DND-41 (cell line): Measurements from ENCODE around the gene RUVBL1.

ENCODE experiments used
- ATAC-seq: fragments of 200-7000 bp; cut with Tn5 transposase; 3 replicates; pipeline ENCODE4 v1.9.1; 2021; ENCODE audit warnings: low read depth; ENCODE audit not compliant: insufficient read depth
- DNase-seq: peaks from one replicate; pipeline ENCODE4 v3.0.0-alpha.2; 2020
- H2AFZ ChIP-seq: 2 replicates; pipeline ENCODE4 v1.6.0; 2012; ENCODE audit warnings: low read depth, low read length
- H3K27ac ChIP-seq: 2 replicates; pipeline ENCODE4 v1.5.1; 2012; ENCODE audit warnings: low read length, inconsistent platforms
- H3K27me3 ChIP-seq: fragments of 200-600 bp; sonication (generic); 2 replicates; pipeline ENCODE4 v1.6.0; 2012; ENCODE audit warnings: low read length, mild to moderate bottlenecking, inconsistent platforms; ENCODE audit not compliant: insufficient read depth, poor library complexity
- H3K36me3 ChIP-seq: 2 replicates; pipeline ENCODE4 v1.5.1; 2012; ENCODE audit warnings: low read length, inconsistent platforms; ENCODE audit not compliant: insufficient read depth
- H3K4me1 ChIP-seq: 2 replicates; pipeline ENCODE4 v1.5.1; 2012; ENCODE audit warnings: mild to moderate bottlenecking, low read length; ENCODE audit not compliant: insufficient read depth
- H3K4me2 ChIP-seq: 2 replicates; pipeline ENCODE4 v1.6.0; 2012; ENCODE audit warnings: mild to moderate bottlenecking, moderate library complexity, low read length, inconsistent platforms; ENCODE audit not compliant: insufficient read depth
- H3K4me3 ChIP-seq, 2 experiments: fragments of 200-600 bp in 1 of 2; shearing (Covaris generic) in 1 of 2; 2 replicates each; pipeline ENCODE4 v1.5.1; 2012 to 2016; ENCODE audit warnings: inconsistent platforms in 2 of 2, low read length in 2 of 2, mild to moderate bottlenecking in 2 of 2, low read depth in 1 of 2, moderate library complexity in 1 of 2
- H3K79me2 ChIP-seq: 2 replicates; pipeline ENCODE4 v1.6.0; 2012; ENCODE audit warnings: low read length, inconsistent platforms; ENCODE audit not compliant: insufficient read depth
- H3K9ac ChIP-seq: 2 replicates; pipeline ENCODE4 v1.6.0; 2012; ENCODE audit warnings: low read depth, mild to moderate bottlenecking, inconsistent platforms, low read length, moderate library complexity
- H3K9me3 ChIP-seq: 2 replicates; pipeline ENCODE4 v1.5.1; 2012; ENCODE audit warnings: low read length, moderate library complexity, mild to moderate bottlenecking, inconsistent platforms; ENCODE audit not compliant: insufficient read depth, severe bottlenecking
- H4K20me1 ChIP-seq: 2 replicates; pipeline ENCODE4 v1.6.0; 2012; ENCODE audit warnings: low read length; ENCODE audit not compliant: insufficient read depth
- CTCF ChIP-seq: IDR thresholded peaks from 2 replicates; pipeline ENCODE4 v1.5.1; 2012; ENCODE audit warnings: borderline replicate concordance, low read length, moderate library complexity, mild to moderate bottlenecking; ENCODE audit not compliant: poor library complexity, severe bottlenecking; ENCODE audit errors: extremely low read depth
- EZH2 ChIP-seq: IDR thresholded peaks from 3 replicates; pipeline ENCODE4 v1.6.1; 2012; ENCODE audit warnings: borderline replicate concordance, low read depth, mild to moderate bottlenecking, moderate library complexity, low read length, inconsistent platforms; ENCODE audit not compliant: severe bottlenecking

RUVBL1 gene

DNA sequence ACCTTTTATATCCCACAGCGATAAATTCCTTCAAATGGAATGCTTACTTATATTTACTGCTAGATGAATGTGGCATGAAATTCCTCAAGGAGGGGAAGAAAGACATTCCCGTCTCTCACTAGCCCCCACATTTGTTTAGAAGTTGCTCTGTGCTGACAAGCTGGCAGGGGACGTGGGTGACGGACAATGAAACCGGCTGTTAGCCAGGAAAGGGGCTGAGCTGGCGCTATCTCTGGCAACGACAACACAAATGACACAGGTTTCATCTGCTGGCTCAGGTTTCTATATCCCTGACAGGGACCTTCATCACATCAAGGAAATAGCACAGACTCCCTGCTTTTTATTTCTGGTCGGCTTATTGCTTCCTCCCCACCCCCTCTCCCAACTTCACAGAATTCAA is 15.8 kb downstream of the RUVBL1 start:
- no peak overlapping the region for H2AFZ ChIP-seq
- no peak overlapping the region for H3K4me2 ChIP-seq
- DNase-seq = no peak
- no peak overlapping the region for H3K27ac ChIP-seq
- H3K36me3 ChIP-seq = peaks cover 91% of the 10 kb centered on the region
- no peaks in the 10 kb centered on the region for H3K4me1 ChIP-seq
- no peaks in the 10 kb centered on the region for H3K9me3 ChIP-seq
- no peak for TF ChIP-seq CTCF
- TF ChIP-seq EZH2 = no peak
- no peak for ATAC-seq
- no peak overlapping the region for H3K9ac ChIP-seq
- peaks cover 57% of the 10 kb centered on the region for H3K79me2 ChIP-seq
- no peak overlapping the region for H3K4me3 ChIP-seq
- peaks cover 33% of the 10 kb centered on the region for H4K20me1 ChIP-seq
- no peaks in the 10 kb centered on the region for H3K27me3 ChIP-seq

- no peak overlapping the region for H3K4me2 ChIP-seq
- H3K36me3 ChIP-seq = peaks cover 96% of the 10 kb centered on the region
- TF ChIP-seq CTCF = no peak
- TF ChIP-seq EZH2 = no peak
- H3K4me3 ChIP-seq = no peak overlapping the region
- ATAC-seq (no peak), DNase-seq (no peak)
- no peak overlapping the region for H2AFZ ChIP-seq
- H3K9ac ChIP-seq = no peak overlapping the region
- no peaks in the 10 kb centered on the region for H3K4me1 ChIP-seq
- no peaks in the 10 kb centered on the region for H3K27me3 ChIP-seq
- H3K9me3 ChIP-seq = no peaks in the 10 kb centered on the region
- H3K27ac ChIP-seq = no peak overlapping the region
- H4K20me1 ChIP-seq = peaks cover 17% of the 10 kb centered on the region; the same call in 1 of the 2 replicates
- peaks cover 34% of the 10 kb centered on the region for H3K79me2 ChIP-seq
Measured at GRCh38 chr3:128103136-128103676, 20.4 kb downstream of the RUVBL1 start.

DNA sequence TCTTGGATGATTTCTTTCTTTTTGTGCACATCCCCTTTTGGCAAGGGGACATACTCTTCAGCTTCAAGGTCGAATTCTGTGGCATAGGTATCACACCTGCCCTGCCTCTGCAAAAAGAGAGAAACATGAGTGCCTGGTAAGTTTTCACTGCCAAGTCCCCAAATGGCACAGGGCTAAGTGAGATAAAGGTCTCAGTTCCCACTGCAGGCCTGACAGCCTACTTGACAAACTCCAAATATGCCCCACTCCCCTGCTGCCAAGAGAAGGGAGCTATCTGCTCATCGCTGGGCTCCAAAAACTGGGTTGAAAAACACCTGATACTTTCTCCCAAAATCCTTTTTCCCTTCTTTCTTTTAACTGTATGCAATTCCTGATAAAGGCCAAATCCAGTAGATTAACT is 23.0 kb downstream of the RUVBL1 start:
- no peak overlapping the region for H3K4me3 ChIP-seq
- H3K4me1 ChIP-seq = no peaks in the 10 kb centered on the region
- peaks cover 10% of the 10 kb centered on the region; the same call in 1 of the 2 replicates for H3K79me2 ChIP-seq
- TF ChIP-seq EZH2 (no peak), CTCF (no peak)
- H3K9ac ChIP-seq = no peak overlapping the region
- ATAC-seq (no peak), DNase-seq (no peak)
- H3K4me2 ChIP-seq = no peak overlapping the region
- no peaks in the 10 kb centered on the region for H3K27me3 ChIP-seq
- peaks cover 96% of the 10 kb centered on the region for H3K36me3 ChIP-seq
- H2AFZ ChIP-seq = no peak overlapping the region
- H3K27ac ChIP-seq = no peak overlapping the region
- H4K20me1 ChIP-seq = peaks cover 8% of the 10 kb centered on the region; the same call in 1 of the 2 replicates
- H3K9me3 ChIP-seq = no peaks in the 10 kb centered on the region

DNA sequence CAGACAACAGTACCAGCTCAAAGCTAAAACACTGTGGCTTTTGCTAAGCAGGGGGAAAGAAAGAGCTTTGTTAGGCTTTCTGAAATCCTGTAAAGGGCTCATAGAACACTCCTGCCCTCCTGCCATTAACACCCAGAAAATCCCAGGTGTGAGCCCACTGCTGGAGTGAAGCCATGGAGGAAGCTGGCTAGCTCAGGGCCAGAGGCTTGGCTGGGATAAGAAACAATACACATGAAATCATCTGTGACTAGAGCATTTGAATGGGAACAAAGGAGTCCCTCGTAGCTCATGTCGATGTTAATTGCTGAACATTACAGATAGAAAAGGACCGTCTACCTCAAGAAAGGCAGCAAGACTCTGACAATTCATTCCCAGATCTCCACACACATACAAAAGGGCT is 23.5 kb downstream of the RUVBL1 start:
- H3K4me3 ChIP-seq = no peak overlapping the region
- H3K27me3 ChIP-seq = no peaks in the 10 kb centered on the region
- no peaks in the 10 kb centered on the region for H3K4me1 ChIP-seq
- H2AFZ ChIP-seq = no peak overlapping the region
- no peak for DNase-seq
- no peak overlapping the region for H3K27ac ChIP-seq
- no peak overlapping the region for H3K9ac ChIP-seq
- H3K36me3 ChIP-seq = peaks cover 97% of the 10 kb centered on the region
- no peaks in the 10 kb centered on the region for H3K9me3 ChIP-seq
- H3K79me2 ChIP-seq = peaks cover 10% of the 10 kb centered on the region
- peaks cover 13% of the 10 kb centered on the region for H4K20me1 ChIP-seq
- no peak for ATAC-seq
- H3K4me2 ChIP-seq = no peak overlapping the region
- TF ChIP-seq EZH2 (no peak), CTCF (no peak)
